ENCODE measurements around the gene PAK4.
"Not testable (repeated sequence)": the region's sequence is repeated elsewhere in the genome, so short reads cannot be mapped to it uniquely, and the experiment has no call there.

PAK4 gene

DNA sequence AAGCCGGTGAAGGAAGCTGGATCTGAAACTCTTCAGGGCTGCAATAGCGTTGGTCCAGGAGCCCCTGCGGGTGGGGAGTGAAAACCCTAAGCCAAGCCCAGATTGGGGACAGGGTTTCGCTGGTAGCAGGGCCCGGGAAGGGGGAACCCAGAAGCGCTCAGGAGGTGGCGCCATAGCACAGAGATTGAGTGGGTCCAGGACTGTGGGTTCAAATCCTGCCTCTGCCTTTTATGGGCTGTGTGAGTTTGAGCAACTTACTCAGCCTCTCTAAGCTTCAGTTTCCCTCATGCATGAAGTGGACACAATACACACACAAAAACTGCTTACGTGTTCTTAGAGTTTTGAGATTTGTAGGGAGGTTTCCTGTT is 86.8 kb downstream of the PAK4 start:
- DNase-seq = peak; percentile 29

DNA sequence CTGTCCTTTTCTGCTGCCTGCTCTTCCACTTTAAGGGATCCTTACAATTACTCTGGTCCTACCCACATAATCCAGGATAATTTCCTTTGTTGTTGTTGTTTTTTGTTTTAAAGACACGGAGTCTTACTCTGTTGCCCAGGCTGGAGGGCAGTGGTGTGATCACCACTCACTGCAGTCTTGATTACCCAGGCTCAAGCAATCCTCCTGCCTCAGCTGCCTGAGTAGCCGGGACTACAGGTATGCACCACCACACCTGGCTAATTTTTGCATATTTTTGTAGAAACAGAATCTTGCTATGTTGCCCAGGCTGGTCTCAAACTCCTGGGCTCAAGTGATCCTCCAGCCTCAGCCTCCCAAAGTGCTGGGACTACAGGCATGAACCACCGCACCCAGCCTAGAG is 89.7 kb downstream of the PAK4 start:
- DNase-seq = not testable (repeated sequence)

- DNase-seq = no peak
These were observed 91.5 kb downstream of the PAK4 start for GRCh38 chr19:39217094-39217493.

DNA sequence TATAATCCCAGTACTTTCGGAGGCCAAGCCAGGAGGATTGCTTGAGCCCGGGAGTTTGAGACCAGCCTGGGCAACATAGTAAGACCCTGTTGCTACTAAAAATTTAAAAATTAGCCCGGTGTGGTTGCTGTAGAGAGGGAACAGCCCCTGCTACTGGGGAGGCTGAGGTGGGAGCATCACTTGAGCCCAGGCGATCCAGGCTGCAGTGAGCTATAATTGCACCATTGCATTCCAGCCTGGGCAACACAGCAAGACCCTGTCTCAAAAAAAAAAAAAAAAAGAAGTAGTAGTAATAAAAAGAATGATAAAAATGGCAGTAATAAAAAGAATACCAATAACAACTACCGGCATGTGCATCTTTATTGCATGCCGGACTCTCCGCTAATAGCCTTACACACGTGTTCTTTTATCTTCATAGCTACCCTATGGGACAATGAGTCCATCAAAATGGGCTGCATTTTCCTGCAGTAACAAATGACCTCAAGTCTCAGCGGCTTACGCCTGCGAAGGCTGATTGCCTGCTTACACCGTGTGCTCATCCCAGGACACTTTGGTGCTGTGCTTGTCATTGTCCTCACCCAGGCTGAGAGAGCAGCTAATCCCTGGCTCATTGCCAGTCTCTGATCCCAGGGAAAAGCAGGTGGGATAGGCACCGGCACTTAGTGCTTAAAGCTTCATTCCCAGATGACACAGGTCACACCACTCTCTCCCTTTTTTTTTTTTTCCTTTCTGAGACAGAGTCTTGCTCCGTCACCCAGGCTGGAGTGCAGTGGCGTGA is 92.8 kb downstream of the PAK4 start:
- DNase-seq = no peak

DNA sequence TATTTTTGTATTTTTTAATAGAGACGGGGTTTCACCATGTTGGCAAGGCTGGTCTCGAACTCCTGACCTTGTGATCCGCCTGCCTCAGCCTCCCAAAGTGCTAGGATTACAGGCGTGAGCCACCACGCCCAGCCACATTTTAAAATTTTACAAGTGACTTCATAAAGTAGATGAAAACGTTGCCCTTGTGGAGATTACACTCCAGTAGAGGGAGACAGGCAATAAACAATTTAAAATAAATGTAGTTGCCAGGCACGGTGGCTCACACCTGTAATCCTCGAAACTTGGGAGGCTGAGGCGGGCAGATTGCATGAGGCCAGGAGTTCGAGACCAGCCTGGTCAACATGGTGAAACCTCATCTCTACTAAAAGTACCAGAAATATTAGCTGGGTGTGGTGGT is 93.5 kb downstream of the PAK4 start:
- not testable (repeated sequence) for DNase-seq

- DNase-seq = no peak
These were observed 98.2 kb downstream of the PAK4 start for GRCh38 chr19:39223703-39224279.

DNA sequence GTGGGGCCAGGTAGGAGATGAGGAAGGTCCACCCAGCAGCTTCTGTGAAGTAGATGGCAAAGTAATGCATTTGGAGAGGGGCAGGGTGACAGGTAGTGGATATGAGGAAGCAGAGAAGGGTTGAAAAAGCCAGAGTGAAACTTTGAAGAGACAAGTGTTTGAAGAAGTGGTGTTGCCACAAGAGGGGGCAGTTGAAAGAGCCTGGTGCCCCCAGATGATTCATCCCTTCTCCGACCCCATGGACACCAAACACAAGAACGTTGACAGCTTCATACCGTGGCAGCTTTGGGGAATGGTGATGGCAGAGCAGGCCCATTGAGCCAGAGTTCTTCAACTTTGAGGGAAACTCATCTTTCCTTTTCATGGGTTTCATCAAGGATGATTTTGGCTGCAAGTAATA is 99.3 kb downstream of the PAK4 start:
- no peak for DNase-seq
